Endodermal cell (in vitro differentiated cells): ENCODE data around the gene SAV1. TPM values are rescaled to one million over a fixed set of nuclear protein-coding genes. Genes with fewer than 3 reads are reported as not detected.

Experiments used
- DNase-seq: peaks from one replicate; pipeline ENCODE4 v3.0.0-alpha.2; 2017
- H3K27ac ChIP-seq: 2 replicates; pipeline ENCODE4 v1.5.1; 2013; ENCODE audit warnings: mild to moderate bottlenecking, low read depth, low read length, moderate library complexity
- H3K27me3 ChIP-seq: 2 replicates; pipeline ENCODE4 v1.6.1; 2013; ENCODE audit warnings: mild to moderate bottlenecking, low read length, moderate library complexity; ENCODE audit not compliant: insufficient read depth, control insufficient read depth, poor library complexity, severe bottlenecking
- H3K36me3 ChIP-seq: 2 replicates; pipeline ENCODE4 v1.7.0; 2013; ENCODE audit warnings: mild to moderate bottlenecking, low read length, moderate library complexity; ENCODE audit not compliant: control insufficient read depth, insufficient read depth
- H3K4me1 ChIP-seq: one replicate; pipeline ENCODE4 v1.7.0; 2013; ENCODE audit warnings: low read length; ENCODE audit not compliant: control insufficient read depth, insufficient read depth
- H3K4me3 ChIP-seq: 2 replicates; pipeline ENCODE4 v1.5.1; 2013; ENCODE audit warnings: mild to moderate bottlenecking, low read length, moderate library complexity
- H3K9ac ChIP-seq: 2 replicates; pipeline ENCODE4 v1.6.1; 2013; ENCODE audit warnings: mild to moderate bottlenecking, low read length, moderate library complexity; ENCODE audit not compliant: poor library complexity, severe bottlenecking; ENCODE audit errors: extremely low read depth
- H3K9me3 ChIP-seq: 2 replicates; pipeline ENCODE4 v1.6.1; 2013; ENCODE audit warnings: mild to moderate bottlenecking, low read length, moderate library complexity; ENCODE audit not compliant: control insufficient read depth
- H3K27ac Mint-ChIP-seq: 2 replicates; pipeline ENCODE4 v1.8.0; 2020; ENCODE audit warnings: mixed read lengths
- H3K27me3 Mint-ChIP-seq: 2 replicates; pipeline ENCODE4 v1.8.0; 2021; ENCODE audit warnings: mild to moderate bottlenecking, mixed read lengths; ENCODE audit not compliant: insufficient read depth
- H3K36me3 Mint-ChIP-seq: 2 replicates; pipeline ENCODE4 v1.8.0; 2020; ENCODE audit warnings: low read depth, mixed read lengths
- H3K4me1 Mint-ChIP-seq: 2 replicates; pipeline ENCODE4 v1.8.0; 2020; ENCODE audit warnings: mixed read lengths
- H3K4me3 Mint-ChIP-seq: 2 replicates; pipeline ENCODE4 v1.8.0; 2020; ENCODE audit warnings: mild to moderate bottlenecking, moderate library complexity, mixed read lengths
- H3K9me3 Mint-ChIP-seq: 2 replicates; pipeline ENCODE4 v1.8.0; 2020; ENCODE audit warnings: mild to moderate bottlenecking, mixed read lengths
- WGBS, 2 experiments: methylation state at CpG; one replicate each; pipeline versions ENCODE4 v1.1.5 to v1.1.7; 2013; ENCODE audit warnings: missing lambda C conversion rate in 2 of 2, mixed read lengths in 1 of 2; ENCODE audit not compliant: insufficient coverage in 1 of 2, insufficient read length in 1 of 2; 5-methylcytosine and 5-hydroxymethylcytosine counted together
- total RNA-seq, 2 donors: library from RNA; stranded (reverse); fragmentation: NEBNext Ultra II Directional in 1 of 2; extraction: Animal tissue kit (Norgen Biotek cat#: 25700) in 1 of 2; gene quantifications; 2 replicates in 1 of 2; 3 replicates in 1 of 2; pipeline ENCODE4 v1.2.1, GENCODE V29; 2021
- TF ChIP-seq, protein P1 (sequence below): fragments of 200-600 bp; sonication (generic); conservative IDR thresholded peaks from 2 replicates; pipeline ENCODE4 v1.5.0; 2021; ENCODE audit warnings: antibody characterized with exemption, mild to moderate bottlenecking

Gene SAV1
- total RNA-seq, 2 donors from 2014 or later, result 42.1 to 44.0 TPM

DNA sequence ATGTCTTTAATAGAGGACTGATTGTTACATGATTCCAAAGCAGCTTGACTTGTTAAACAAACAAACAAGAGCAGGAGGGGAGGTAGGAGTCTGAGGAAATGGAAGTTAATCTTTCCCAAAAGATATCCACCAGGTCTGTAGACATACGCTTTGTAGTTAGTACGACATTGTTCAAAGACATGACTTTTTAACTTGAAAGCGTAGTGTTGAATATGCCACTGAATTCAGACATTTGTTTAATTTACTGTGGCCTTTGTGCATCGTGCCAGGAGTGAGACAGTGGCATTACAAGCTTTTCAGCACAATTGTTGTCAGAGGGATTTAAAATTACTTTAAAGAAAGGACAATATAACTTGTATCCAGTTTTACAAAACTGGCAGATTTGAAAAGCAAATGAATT lies 53.0 kb downstream of the SAV1 start:
- no peak overlapping the region for H3K9ac ChIP-seq
- Mint-ChIP-seq H3K27me3 (no peaks in the 10 kb centered on the region), H3K36me3 (no peaks in the 10 kb centered on the region), H3K9me3 (no peaks in the 10 kb centered on the region), H3K4me3 (no peak overlapping the region), H3K27ac (no peak overlapping the region), H3K4me1 (no peaks in the 10 kb centered on the region)
- H3K4me3 ChIP-seq, result no peak overlapping the region
- TF ChIP-seq, protein P1, sequence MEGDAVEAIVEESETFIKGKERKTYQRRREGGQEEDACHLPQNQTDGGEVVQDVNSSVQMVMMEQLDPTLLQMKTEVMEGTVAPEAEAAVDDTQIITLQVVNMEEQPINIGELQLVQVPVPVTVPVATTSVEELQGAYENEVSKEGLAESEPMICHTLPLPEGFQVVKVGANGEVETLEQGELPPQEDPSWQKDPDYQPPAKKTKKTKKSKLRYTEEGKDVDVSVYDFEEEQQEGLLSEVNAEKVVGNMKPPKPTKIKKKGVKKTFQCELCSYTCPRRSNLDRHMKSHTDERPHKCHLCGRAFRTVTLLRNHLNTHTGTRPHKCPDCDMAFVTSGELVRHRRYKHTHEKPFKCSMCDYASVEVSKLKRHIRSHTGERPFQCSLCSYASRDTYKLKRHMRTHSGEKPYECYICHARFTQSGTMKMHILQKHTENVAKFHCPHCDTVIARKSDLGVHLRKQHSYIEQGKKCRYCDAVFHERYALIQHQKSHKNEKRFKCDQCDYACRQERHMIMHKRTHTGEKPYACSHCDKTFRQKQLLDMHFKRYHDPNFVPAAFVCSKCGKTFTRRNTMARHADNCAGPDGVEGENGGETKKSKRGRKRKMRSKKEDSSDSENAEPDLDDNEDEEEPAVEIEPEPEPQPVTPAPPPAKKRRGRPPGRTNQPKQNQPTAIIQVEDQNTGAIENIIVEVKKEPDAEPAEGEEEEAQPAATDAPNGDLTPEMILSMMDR, result no peak
- H3K27me3 ChIP-seq, result no peaks in the 10 kb centered on the region
- H3K27ac ChIP-seq, result no peak overlapping the region
- no peak for DNase-seq
- no peaks in the 10 kb centered on the region for H3K36me3 ChIP-seq
- WGBS, 2 experiments, result 62 to 67% methylated on average over 3 to 4 of the region's 4 CpGs
- no peaks in the 10 kb centered on the region for H3K4me1 ChIP-seq
- H3K9me3 ChIP-seq, result no peaks in the 10 kb centered on the region

DNA sequence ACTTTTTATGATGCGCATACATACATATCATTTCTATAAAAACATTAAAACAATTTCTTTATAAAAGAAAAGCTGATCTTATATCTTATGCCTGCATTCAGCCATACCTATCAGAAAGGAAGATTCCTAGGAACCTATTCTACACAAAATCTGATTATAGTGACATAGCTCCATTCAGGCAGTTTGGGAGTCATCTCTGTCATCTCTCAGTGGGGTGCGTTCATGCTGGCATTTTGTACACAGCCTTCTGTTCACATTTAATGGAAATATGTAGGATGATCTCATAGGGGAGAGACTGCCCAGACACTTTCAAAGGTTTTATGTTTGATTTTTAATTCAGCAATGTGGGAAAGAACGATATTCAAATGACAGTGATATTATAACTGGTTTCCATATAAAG lies 55.3 kb downstream of the SAV1 start:
- WGBS, 2 experiments, result 89% methylated on average over 3 of the region's 3 CpGs; no CpG with 5 or more reads in 1 of the 2 experiments
- no peak for DNase-seq
- no peaks in the 10 kb centered on the region for H3K4me1 ChIP-seq

DNA sequence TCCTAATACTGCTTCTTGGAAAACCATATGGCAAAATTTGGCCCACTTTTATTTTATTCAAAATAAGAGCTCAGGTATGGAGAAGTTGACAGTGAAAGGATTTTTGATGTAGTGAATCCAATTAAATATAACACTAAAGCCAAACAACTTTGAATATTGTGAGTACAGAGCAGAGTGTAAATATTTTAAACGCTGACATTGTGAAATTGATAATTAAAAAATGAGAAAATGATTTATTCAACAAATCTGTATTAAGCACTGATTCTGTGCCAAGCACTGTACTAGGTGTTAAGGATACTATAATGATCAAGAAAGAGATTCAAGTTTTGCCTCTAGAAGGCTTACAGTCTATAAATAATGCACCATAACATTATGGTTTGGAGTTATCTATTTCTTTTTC lies 57.6 kb downstream of the SAV1 start:
- H3K27ac Mint-ChIP-seq, result no peak overlapping the region
- H3K27ac ChIP-seq, result no peak overlapping the region
- H3K4me3 ChIP-seq, result no peak overlapping the region
- no peak for DNase-seq
- H3K36me3 ChIP-seq, result no peaks in the 10 kb centered on the region
- no peaks in the 10 kb centered on the region for H3K4me1 Mint-ChIP-seq
- H3K4me3 Mint-ChIP-seq, result no peak overlapping the region
- no peaks in the 10 kb centered on the region for H3K27me3 Mint-ChIP-seq
- H3K9ac ChIP-seq, result no peak overlapping the region
- H3K27me3 ChIP-seq, result no peaks in the 10 kb centered on the region
- H3K9me3 ChIP-seq, result no peaks in the 10 kb centered on the region
- WGBS, 2 experiments, result 92% methylated on average over 1 of the region's 1 CpG; no CpG with 5 or more reads in 1 of the 2 experiments
- H3K36me3 Mint-ChIP-seq, result no peaks in the 10 kb centered on the region
- H3K4me1 ChIP-seq, result no peaks in the 10 kb centered on the region
- no peaks in the 10 kb centered on the region for H3K9me3 Mint-ChIP-seq
- TF ChIP-seq, protein P1, result no peak

More for the DNA sequence above, 55.3 kb downstream of the SAV1 start:
- Mint-ChIP-seq H3K4me3 (no peak overlapping the region), H3K4me1 (no peaks in the 10 kb centered on the region), H3K27ac (no peak overlapping the region), H3K27me3 (no peaks in the 10 kb centered on the region), H3K36me3 (no peaks in the 10 kb centered on the region), H3K9me3 (no peaks in the 10 kb centered on the region)
- no peak overlapping the region for H3K4me3 ChIP-seq
- TF ChIP-seq, protein P1, result no peak
- H3K9ac ChIP-seq, result no peak overlapping the region
- H3K27me3 ChIP-seq, result no peaks in the 10 kb centered on the region
- no peaks in the 10 kb centered on the region for H3K9me3 ChIP-seq
- no peaks in the 10 kb centered on the region for H3K36me3 ChIP-seq
- H3K27ac ChIP-seq, result no peak overlapping the region
